NT2/D1 (cell line): ENCODE data around the gene CRTAC1.

Experiments used
- SUZ12 ChIP-seq: IDR thresholded peaks from 2 replicates; pipeline ENCODE4 v1.6.1; 2011; ENCODE audit not compliant: insufficient read length, insufficient read depth; ENCODE audit errors: extremely low read depth
- YY1 ChIP-seq: IDR thresholded peaks from 2 replicates; pipeline ENCODE4 v1.6.1; 2011; ENCODE audit not compliant: insufficient read length, insufficient read depth
- ZNF274 ChIP-seq: IDR thresholded peaks from 2 replicates; pipeline ENCODE4 v1.6.1; 2011; ENCODE audit warnings: mild to moderate bottlenecking, low read depth, low read length

- TF ChIP-seq ZNF274, result no peak
- TF ChIP-seq YY1, result no peak
- no peak for TF ChIP-seq SUZ12
Measured at GRCh38 chr10:98035599-98035998, 5.2 kb upstream of the CRTAC1 start.
